GM06990 (cell line): ENCODE data around the gene CD300H.

ENCODE experiments used
- DNase-seq: peaks from one replicate; pipeline ENCODE4 v3.0.0-alpha.2; 2011; ENCODE audit not compliant: insufficient read length; ENCODE audit errors: extremely low read depth
- H3K27me3 ChIP-seq: replicated peaks from 2 replicates; pipeline ENCODE4 v1.6.0; 2011; ENCODE audit warnings: low read length; ENCODE audit not compliant: control insufficient read depth, insufficient read depth
- H3K36me3 ChIP-seq: 2 replicates; pipeline ENCODE4 v1.5.1; 2011; ENCODE audit warnings: low read length; ENCODE audit not compliant: control insufficient read depth, insufficient read depth
- H3K4me3 ChIP-seq: replicated peaks from 2 replicates; pipeline ENCODE4 v1.5.1; 2011; ENCODE audit warnings: low read depth, mild to moderate bottlenecking, control low read depth, low read length
- CTCF ChIP-seq: IDR thresholded peaks from 2 replicates; pipeline ENCODE4 v1.5.1; 2011; ENCODE audit warnings: low read length, control low read depth, mild to moderate bottlenecking, inconsistent platforms; ENCODE audit not compliant: insufficient read depth, poor library complexity, severe bottlenecking

The CD300H gene

GRCh38 chr17:74595037-74595750 lies 27.9 kb upstream of the CD300H start:
- TF ChIP-seq CTCF, result no peak
- peaks cover 3% of the 10 kb centered on the region for H3K27me3 ChIP-seq
- H3K36me3 ChIP-seq, result no peaks in the 10 kb centered on the region
- no peak for DNase-seq
- H3K4me3 ChIP-seq, result no peak overlapping the region

DNA sequence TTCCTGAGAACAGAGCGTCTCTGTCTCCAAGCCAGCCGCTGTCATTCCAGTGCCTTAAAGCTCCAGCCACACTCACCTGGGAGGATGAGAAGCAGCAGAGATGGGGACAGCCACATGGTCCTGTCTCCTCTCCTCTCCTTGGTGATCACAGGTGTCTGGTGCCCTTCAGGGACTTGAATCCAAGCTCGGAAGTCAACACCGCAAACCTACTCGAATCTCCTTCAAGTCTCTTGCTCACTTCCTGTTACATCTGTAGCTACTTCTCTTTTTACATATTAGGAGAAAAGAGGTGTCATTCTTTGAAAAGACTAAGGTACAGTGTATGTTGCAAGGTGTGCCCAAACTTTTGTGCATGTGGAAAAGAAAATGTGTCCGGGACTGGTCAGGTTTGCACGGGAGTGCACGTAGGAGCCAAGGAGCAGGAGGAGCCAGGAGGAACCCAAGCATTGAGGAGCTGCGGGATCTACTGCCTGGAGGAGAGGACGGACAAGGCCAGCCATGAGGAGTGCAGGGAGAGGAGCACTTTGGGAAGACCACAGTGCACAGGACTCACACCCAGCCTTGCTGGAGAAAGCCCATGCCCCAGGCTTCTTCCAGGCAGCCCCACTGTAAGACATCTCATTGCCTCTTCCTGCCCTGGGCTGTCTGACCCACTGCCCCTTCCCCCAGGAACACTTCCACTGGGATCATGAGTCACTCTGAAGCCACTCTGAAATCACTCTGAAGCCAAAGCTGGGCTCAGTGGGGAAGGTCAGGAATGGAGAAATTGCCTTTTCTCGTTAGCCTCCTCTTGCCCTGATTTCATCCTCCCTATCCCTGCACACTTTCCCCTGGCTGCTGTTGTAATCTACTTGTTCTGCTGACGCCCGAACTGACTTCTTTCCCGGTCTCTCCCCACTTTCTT lies 25.0 kb upstream of the CD300H start, which contains the start of gene CD300LD:
TSS of gene CD300LD (minus strand) at position 197 of the 904 bp plus-strand sequence. CDS start at position 116, 81 bp downstream.
- H3K36me3 ChIP-seq, result no peaks in the 10 kb centered on the region
- no peak within 1 kb of the TSS for H3K4me3 ChIP-seq
- TF ChIP-seq CTCF, result no peak
- DNase-seq, result no peak
- H3K27me3 ChIP-seq, result peaks cover 1% of the 10 kb centered on the region; the same call in 1 of the 2 replicates

DNA sequence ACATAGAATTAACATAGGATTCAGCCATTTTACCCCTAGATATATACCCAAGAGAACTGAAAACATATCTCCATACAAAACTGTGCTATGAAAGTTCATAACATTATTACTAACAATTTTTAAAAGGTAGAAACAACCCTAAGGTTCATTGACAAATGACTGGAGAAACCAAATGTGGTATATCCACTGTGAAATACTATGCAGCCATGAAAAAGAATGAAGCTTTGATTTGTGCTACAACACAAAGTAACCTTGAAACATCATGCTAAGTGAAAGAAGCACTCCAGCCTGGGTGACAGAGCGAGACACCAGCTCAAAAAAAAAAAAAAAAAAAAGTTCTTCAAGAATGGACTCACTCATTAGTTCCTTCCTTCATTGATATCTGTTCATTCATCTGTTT lies 24.2 kb upstream of the CD300H start:
- no peaks in the 10 kb centered on the region for H3K36me3 ChIP-seq
- no peak overlapping the region for H3K4me3 ChIP-seq
- peaks cover 1% of the 10 kb centered on the region; the same call in 1 of the 2 replicates for H3K27me3 ChIP-seq
- TF ChIP-seq CTCF, result no peak
- DNase-seq, result no peak

DNA sequence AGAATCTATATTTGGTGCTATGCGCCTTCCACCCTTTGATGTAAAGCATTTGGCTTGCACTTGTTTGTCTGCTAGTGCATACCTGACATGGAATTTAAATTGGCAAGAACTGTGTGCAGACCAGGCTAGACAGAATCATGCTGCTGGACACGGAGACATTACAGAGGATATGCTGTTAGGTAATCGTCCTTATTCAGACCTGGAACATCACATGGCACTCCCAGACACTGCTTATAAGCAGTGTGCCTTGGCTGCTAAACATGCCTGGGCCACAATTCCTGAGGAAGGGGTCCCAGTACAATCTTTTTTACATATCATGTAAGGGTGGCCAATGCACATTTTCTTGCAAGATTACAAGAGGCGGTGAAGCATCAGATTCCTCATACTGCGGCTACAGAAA lies 18.4 kb upstream of the CD300H start:
- DNase-seq, result no peak
- Histone ChIP-seq H3K4me3 (no peak overlapping the region), H3K27me3 (no peaks in the 10 kb centered on the region; the same call in 1 of the 2 replicates), H3K36me3 (no peaks in the 10 kb centered on the region)
- TF ChIP-seq CTCF, result no peak

GRCh38 chr17:74584292-74585060 lies 17.2 kb upstream of the CD300H start:
- no peak for TF ChIP-seq CTCF
- Histone ChIP-seq H3K27me3 (no peaks in the 10 kb centered on the region; the same call in 1 of the 2 replicates), H3K4me3 (no peak overlapping the region), H3K36me3 (no peaks in the 10 kb centered on the region)
- DNase-seq, result no peak
